ENCODE measurements around the gene FRAS1. TPM values are rescaled to one million over a fixed set of nuclear protein-coding genes. Genes with fewer than 3 reads are reported as not detected.

FRAS1 gene
- total RNA-seq, 1 donor from 2014 or later = 163 TPM

DNA sequence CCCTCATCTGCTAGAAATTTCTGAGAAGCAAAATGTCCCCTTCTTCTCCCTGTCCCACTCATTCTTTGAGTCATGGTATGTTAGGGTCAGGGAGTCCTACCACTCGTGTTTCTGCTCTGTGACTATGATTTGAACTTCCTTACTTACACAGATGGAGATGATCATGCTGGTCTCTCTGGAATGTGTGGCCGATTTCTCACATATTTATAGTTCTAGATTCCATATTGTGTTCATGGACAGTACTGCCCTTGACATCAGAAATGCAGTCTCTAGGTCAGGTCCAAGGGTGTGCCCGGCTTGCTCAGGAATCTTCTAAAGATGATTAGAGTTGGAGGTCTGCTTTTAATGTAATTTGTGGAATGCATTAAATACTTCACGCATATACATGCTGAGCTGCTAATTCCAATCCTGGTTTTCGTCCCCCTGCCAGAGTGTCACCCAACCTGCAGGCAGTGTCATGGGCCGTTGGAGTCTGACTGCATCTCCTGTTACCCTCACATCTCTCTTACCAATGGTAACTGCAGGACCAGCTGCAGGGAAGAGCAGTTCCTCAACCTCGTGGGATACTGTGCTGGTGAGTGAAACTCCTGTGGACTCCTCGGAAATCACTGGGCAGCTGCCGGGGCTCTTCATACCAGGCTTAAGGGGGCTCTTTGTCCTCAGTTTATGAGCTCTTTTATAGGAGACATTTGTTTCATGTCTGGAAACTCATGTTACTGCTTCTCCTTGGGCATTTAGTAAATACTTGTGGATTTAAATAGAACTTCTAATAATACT lies 280.3 kb downstream of the FRAS1 start:
- Mint-ChIP-seq H3K4me3 (ENCODE audit: low read depth) (no peak overlapping the region), H3K9me3 (ENCODE audit: low read depth) (no peaks in the 10 kb centered on the region), H3K27ac (no peak overlapping the region), H3K27me3 (no peaks in the 10 kb centered on the region), H3K36me3 (ENCODE audit: insufficient read depth) (peaks cover 43% of the 10 kb centered on the region), H3K4me1 (ENCODE audit: low read depth) (peaks cover 15% of the 10 kb centered on the region)
- TF ChIP-seq, protein P1, sequence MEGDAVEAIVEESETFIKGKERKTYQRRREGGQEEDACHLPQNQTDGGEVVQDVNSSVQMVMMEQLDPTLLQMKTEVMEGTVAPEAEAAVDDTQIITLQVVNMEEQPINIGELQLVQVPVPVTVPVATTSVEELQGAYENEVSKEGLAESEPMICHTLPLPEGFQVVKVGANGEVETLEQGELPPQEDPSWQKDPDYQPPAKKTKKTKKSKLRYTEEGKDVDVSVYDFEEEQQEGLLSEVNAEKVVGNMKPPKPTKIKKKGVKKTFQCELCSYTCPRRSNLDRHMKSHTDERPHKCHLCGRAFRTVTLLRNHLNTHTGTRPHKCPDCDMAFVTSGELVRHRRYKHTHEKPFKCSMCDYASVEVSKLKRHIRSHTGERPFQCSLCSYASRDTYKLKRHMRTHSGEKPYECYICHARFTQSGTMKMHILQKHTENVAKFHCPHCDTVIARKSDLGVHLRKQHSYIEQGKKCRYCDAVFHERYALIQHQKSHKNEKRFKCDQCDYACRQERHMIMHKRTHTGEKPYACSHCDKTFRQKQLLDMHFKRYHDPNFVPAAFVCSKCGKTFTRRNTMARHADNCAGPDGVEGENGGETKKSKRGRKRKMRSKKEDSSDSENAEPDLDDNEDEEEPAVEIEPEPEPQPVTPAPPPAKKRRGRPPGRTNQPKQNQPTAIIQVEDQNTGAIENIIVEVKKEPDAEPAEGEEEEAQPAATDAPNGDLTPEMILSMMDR (IDR thresholded peaks at IDR 0.05; ENCODE audit: unreplicated experiment) = no peak
- DNase-seq (ENCODE audit: low spot score, unreplicated experiment) = no peak

DNA sequence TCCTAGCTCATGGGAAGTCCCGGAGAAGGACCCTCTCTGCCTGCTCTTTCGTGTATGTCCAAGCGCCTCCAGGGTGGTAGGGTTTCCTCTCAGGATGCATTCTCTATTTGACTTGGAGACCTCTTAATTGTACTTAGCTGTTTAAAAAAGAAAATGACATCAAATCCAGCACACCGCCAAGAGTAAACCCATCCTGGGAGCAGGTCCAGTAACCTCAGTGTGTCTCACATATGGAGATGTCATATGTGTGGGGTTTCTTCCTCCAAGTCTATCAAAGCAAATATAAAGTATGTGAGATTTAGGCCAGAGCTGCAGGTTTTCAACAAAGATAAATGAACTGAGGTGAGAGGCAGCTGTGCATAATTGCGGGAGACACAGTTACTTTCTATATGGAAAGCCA lies 285.0 kb downstream of the FRAS1 start:
- Mint-ChIP-seq H3K27me3 (no peaks in the 10 kb centered on the region), H3K4me1 (ENCODE audit: low read depth) (no peaks in the 10 kb centered on the region), H3K36me3 (ENCODE audit: insufficient read depth) (peaks cover 33% of the 10 kb centered on the region), H3K4me3 (ENCODE audit: low read depth) (no peak overlapping the region), H3K27ac (no peak overlapping the region), H3K9me3 (ENCODE audit: low read depth) (no peaks in the 10 kb centered on the region)
- DNase-seq (ENCODE audit: low spot score, unreplicated experiment) = no peak
- TF ChIP-seq, protein P1 (IDR thresholded peaks at IDR 0.05; ENCODE audit: unreplicated experiment) = no peak

GRCh38 chr4:78343682-78344081 lies 286.6 kb downstream of the FRAS1 start:
- H3K4me3 Mint-ChIP-seq (ENCODE audit: low read depth) = no peak overlapping the region
- H3K27ac Mint-ChIP-seq = no peak overlapping the region
- H3K36me3 Mint-ChIP-seq (ENCODE audit: insufficient read depth) = peaks cover 23% of the 10 kb centered on the region
- no peak for DNase-seq (ENCODE audit: low spot score, unreplicated experiment)
- H3K27me3 Mint-ChIP-seq = no peaks in the 10 kb centered on the region
- no peaks in the 10 kb centered on the region for H3K4me1 Mint-ChIP-seq (ENCODE audit: low read depth)
- H3K9me3 Mint-ChIP-seq (ENCODE audit: low read depth) = no peaks in the 10 kb centered on the region
- TF ChIP-seq, protein P1 (IDR thresholded peaks at IDR 0.05; ENCODE audit: unreplicated experiment) = no peak

DNA sequence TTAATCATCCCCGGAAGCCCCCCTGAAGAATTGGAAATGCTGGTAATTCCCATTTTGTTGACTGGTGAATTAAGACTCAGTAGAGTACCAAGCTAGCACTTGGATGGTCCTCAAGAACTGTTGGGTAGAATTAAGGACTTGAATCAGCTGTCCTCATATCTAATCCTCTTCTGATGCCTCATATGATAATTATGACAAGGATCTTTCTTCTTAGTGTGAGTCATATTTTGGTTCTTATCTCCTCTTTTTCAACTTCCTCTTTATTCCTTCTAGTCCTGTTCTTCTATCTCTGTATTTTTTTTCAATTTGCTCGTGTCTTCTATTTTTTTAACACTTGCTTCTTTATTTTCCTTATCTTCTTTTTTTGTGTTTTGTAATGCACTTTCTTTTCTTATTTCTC lies 288.1 kb downstream of the FRAS1 start:
- no peak for DNase-seq (ENCODE audit: low spot score, unreplicated experiment)
- Mint-ChIP-seq H3K36me3 (ENCODE audit: insufficient read depth) (peaks cover 16% of the 10 kb centered on the region), H3K4me3 (ENCODE audit: low read depth) (no peak overlapping the region), H3K27ac (no peak overlapping the region), H3K27me3 (no peaks in the 10 kb centered on the region), H3K9me3 (ENCODE audit: low read depth) (no peaks in the 10 kb centered on the region), H3K4me1 (ENCODE audit: low read depth) (no peaks in the 10 kb centered on the region)
- TF ChIP-seq, protein P1 (IDR thresholded peaks at IDR 0.05; ENCODE audit: unreplicated experiment) = no peak

DNA sequence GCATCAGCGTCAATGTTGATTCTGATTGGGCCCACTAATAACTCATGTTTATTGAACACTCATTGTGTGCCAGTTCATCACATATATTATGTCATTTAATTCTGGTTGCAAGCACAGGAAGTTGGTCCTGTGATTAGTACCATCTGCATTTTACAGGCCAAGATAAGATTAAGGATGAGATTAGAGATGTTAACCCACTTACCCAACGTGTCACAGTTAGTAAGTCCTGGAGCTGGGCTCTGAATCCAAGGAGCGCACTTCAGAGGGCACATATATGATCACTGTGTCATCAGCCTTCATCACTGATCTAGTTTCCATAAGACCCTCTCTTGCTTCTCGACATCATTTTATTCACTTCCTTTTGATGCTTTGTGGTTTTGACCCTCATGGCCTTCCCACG lies 289.1 kb downstream of the FRAS1 start:
- DNase-seq (ENCODE audit: low spot score, unreplicated experiment) = no peak
- no peaks in the 10 kb centered on the region for H3K27me3 Mint-ChIP-seq
- no peak overlapping the region for H3K4me3 Mint-ChIP-seq (ENCODE audit: low read depth)
- H3K4me1 Mint-ChIP-seq (ENCODE audit: low read depth) = no peaks in the 10 kb centered on the region
- no peak overlapping the region for H3K27ac Mint-ChIP-seq
- peaks cover 11% of the 10 kb centered on the region for H3K36me3 Mint-ChIP-seq (ENCODE audit: insufficient read depth)
- TF ChIP-seq, protein P1 (IDR thresholded peaks at IDR 0.05; ENCODE audit: unreplicated experiment) = no peak
- H3K9me3 Mint-ChIP-seq (ENCODE audit: low read depth) = no peaks in the 10 kb centered on the region

Measured in progenitor cell of endocrine pancreas (in vitro differentiated cells).